MM.1S (cell line): ENCODE data around the gene FBXL13.

Source experiments
- DNase-seq: peaks from one replicate; pipeline ENCODE4 v3.0.0-alpha.2; 2015
- H2AFZ ChIP-seq: fragments of 300-600 bp; sonication (generic); 2 replicates; pipeline ENCODE4 v1.6.0; 2016; ENCODE audit warnings: antibody characterized with exemption, low read length
- H3F3A ChIP-seq: fragments of 300-600 bp; sonication (generic); 2 replicates; pipeline ENCODE4 v1.6.1; 2016; ENCODE audit warnings: mild to moderate bottlenecking, antibody characterized with exemption, low read length, moderate library complexity, mixed read lengths; ENCODE audit not compliant: insufficient read depth
- H3K27ac ChIP-seq: fragments of 300-600 bp; sonication (generic); 2 replicates; pipeline ENCODE4 v1.5.1; 2016; ENCODE audit warnings: mild to moderate bottlenecking, low read length
- H3K27me3 ChIP-seq: fragments of 300-600 bp; sonication (generic); replicated peaks from 2 replicates; pipeline ENCODE4 v1.6.0; 2016; ENCODE audit warnings: low read length; ENCODE audit not compliant: insufficient read depth
- H3K36me3 ChIP-seq: fragments of 300-600 bp; sonication (generic); replicated peaks from 2 replicates; pipeline ENCODE4 v1.6.1; 2016; ENCODE audit warnings: mild to moderate bottlenecking, low read length, mixed read lengths; ENCODE audit not compliant: insufficient read depth
- H3K4me1 ChIP-seq: fragments of 300-600 bp; sonication (generic); 2 replicates; pipeline ENCODE4 v1.6.1; 2016; ENCODE audit warnings: low read length, mixed read lengths
- H3K4me2 ChIP-seq: fragments of 300-600 bp; sonication (generic); 2 replicates; pipeline ENCODE4 v1.6.0; 2016; ENCODE audit warnings: low read depth, low read length
- H3K4me3 ChIP-seq: fragments of 300-600 bp; sonication (generic); 2 replicates; pipeline ENCODE4 v1.5.1; 2016; ENCODE audit warnings: low read length, mixed read lengths
- H3K79me2 ChIP-seq: fragments of 300-600 bp; sonication (generic); 2 replicates; pipeline ENCODE4 v1.6.1; 2016; ENCODE audit warnings: mixed run types, low read length, mixed read lengths
- H3K9ac ChIP-seq: fragments of 300-600 bp; sonication (generic); 2 replicates; pipeline ENCODE4 v1.6.1; 2016; ENCODE audit warnings: low read length, mixed read lengths
- H3K9me2 ChIP-seq: fragments of 300-600 bp; sonication (generic); replicated peaks from 2 replicates; pipeline ENCODE4 v1.6.1; 2016; ENCODE audit warnings: mild to moderate bottlenecking, low read length, mixed read lengths; ENCODE audit not compliant: insufficient read depth
- H3K9me3 ChIP-seq: fragments of 300-600 bp; sonication (generic); replicated peaks from 2 replicates; pipeline ENCODE4 v1.6.1; 2016; ENCODE audit warnings: mild to moderate bottlenecking, low read length, mixed read lengths; ENCODE audit not compliant: insufficient read depth
- H4K20me1 ChIP-seq: fragments of 300-600 bp; sonication (generic); 2 replicates; pipeline ENCODE4 v1.6.1; 2016; ENCODE audit warnings: mild to moderate bottlenecking, low read length, moderate library complexity, mixed read lengths; ENCODE audit not compliant: insufficient read depth
- CTCF ChIP-seq: fragments of 300-600 bp; sonication (generic); IDR thresholded peaks from 2 replicates; pipeline ENCODE4 v1.5.1; 2016; ENCODE audit warnings: antibody characterized with exemption, low read length, mixed read lengths
- EZH2 ChIP-seq: fragments of 300-600 bp; sonication (generic); optimal IDR thresholded peaks from 2 replicates; pipeline ENCODE3; 2017; ENCODE audit warnings: low read depth, mild to moderate bottlenecking, antibody characterized with exemption, low read length, mixed read lengths
- EZH2phosphoT487 ChIP-seq: fragments of 300-600 bp; sonication (generic); IDR thresholded peaks from 2 replicates; pipeline ENCODE4 v1.6.1; 2018; ENCODE audit warnings: antibody characterized with exemption, low read length

The FBXL13 gene

DNA sequence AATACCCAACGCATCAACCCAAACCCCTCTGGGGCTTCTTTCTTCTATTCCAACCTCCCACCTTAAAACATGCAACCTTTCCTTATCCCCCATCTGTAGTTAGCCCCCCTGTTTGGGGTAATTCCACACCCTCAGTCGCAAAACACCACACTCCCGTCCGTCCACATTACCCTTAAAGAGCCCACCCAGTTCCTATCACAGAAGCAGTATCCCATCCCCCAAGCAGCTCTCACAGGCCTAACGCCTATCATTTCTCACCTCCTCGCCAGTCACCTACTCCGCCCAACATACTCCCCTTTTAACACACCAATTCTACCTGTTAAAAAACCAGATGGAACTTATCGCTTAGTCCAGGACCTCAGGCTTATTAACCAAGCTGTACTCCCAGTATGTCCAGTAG lies 98.1 kb downstream of the FBXL13 start:
- H3K4me3 ChIP-seq = no peak overlapping the region
- H3K4me1 ChIP-seq = no peaks in the 10 kb centered on the region
- H3K9me3 ChIP-seq = no peaks in the 10 kb centered on the region
- H2AFZ ChIP-seq = no peak overlapping the region
- no peaks in the 10 kb centered on the region for H3K36me3 ChIP-seq
- no peaks in the 10 kb centered on the region for H3K79me2 ChIP-seq
- no peaks in the 10 kb centered on the region for H3K9me2 ChIP-seq
- H3K4me2 ChIP-seq = no peak overlapping the region
- no peaks in the 10 kb centered on the region for H3K27me3 ChIP-seq
- DNase-seq = no peak
- no peaks in the 10 kb centered on the region for H3F3A ChIP-seq
- no peak overlapping the region for H3K9ac ChIP-seq
- H4K20me1 ChIP-seq = no peaks in the 10 kb centered on the region
- no peak for TF ChIP-seq CTCF
- TF ChIP-seq EZH2 = no peak
- TF ChIP-seq EZH2phosphoT487 = no peak
- H3K27ac ChIP-seq = no peak overlapping the region

DNA sequence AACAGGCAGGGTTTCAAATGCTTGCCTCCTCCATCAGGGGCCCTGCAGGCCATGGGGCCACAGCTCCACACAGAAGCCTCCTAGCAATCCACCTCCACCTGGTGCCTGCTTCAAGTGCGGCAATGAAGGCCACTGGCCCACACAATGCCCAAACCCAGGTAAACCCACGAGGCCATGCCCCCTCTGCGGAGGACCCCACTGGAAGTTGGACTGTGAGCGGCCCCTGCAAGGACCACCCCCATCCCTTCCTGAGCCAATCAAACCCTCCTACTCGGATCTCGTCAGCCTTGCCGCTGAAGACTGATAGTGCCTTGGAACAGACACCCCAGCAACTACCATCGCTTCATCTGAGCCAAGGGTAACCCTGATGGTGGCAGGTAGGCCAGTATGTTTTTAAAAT lies 98.7 kb downstream of the FBXL13 start:
- no peaks in the 10 kb centered on the region for H3K27me3 ChIP-seq
- DNase-seq = no peak
- H3K36me3 ChIP-seq = no peaks in the 10 kb centered on the region
- H3K27ac ChIP-seq = no peak overlapping the region
- no peaks in the 10 kb centered on the region for H3K79me2 ChIP-seq
- no peaks in the 10 kb centered on the region for H3K4me1 ChIP-seq
- no peaks in the 10 kb centered on the region for H3K9me3 ChIP-seq
- H3K4me3 ChIP-seq = no peak overlapping the region
- TF ChIP-seq CTCF (no peak), EZH2 (no peak), EZH2phosphoT487 (no peak)
- H3K9ac ChIP-seq = no peak overlapping the region
- no peak overlapping the region for H2AFZ ChIP-seq
- no peaks in the 10 kb centered on the region for H3F3A ChIP-seq
- no peak overlapping the region for H3K4me2 ChIP-seq
- H4K20me1 ChIP-seq = no peaks in the 10 kb centered on the region
- no peaks in the 10 kb centered on the region for H3K9me2 ChIP-seq

- no peaks in the 10 kb centered on the region for H3F3A ChIP-seq
- no peak for TF ChIP-seq CTCF
- no peak for TF ChIP-seq EZH2phosphoT487
- TF ChIP-seq EZH2 = no peak
- H2AFZ ChIP-seq = no peak overlapping the region
- H3K4me3 ChIP-seq = no peak overlapping the region
- no peak overlapping the region for H3K9ac ChIP-seq
- H3K27ac ChIP-seq = no peak overlapping the region
- no peaks in the 10 kb centered on the region for H3K4me1 ChIP-seq
- H3K79me2 ChIP-seq = no peaks in the 10 kb centered on the region
- no peaks in the 10 kb centered on the region for H3K9me2 ChIP-seq
- H4K20me1 ChIP-seq = no peaks in the 10 kb centered on the region
- H3K27me3 ChIP-seq = no peaks in the 10 kb centered on the region
- H3K36me3 ChIP-seq = no peaks in the 10 kb centered on the region
- H3K4me2 ChIP-seq = no peak overlapping the region
- no peaks in the 10 kb centered on the region for H3K9me3 ChIP-seq
- no peak for DNase-seq
These were observed 100.0 kb downstream of the FBXL13 start for GRCh38 chr7:102974366-102975236.
